GM10266 (cell line): ENCODE results near the gene CFHR2.

Source experiments
- DNase-seq: peaks from one replicate; pipeline ENCODE4 v3.0.0; 2012; ENCODE audit errors: extremely low spot score
- CTCF ChIP-seq: IDR thresholded peaks from 2 replicates; pipeline ENCODE4 v1.5.1; 2012; ENCODE audit warnings: mild to moderate bottlenecking, low read depth; ENCODE audit not compliant: control insufficient read depth, insufficient read depth; ENCODE audit errors: missing control alignments

The CFHR2 gene

GRCh38 chr1:196951711-196952394 is 8.3 kb downstream of the CFHR2 start:
- peak; percentile 18 for DNase-seq
- TF ChIP-seq CTCF: no peak

GRCh38 chr1:196954778-196955177 is 11.2 kb downstream of the CFHR2 start:
- no peak for DNase-seq
- no peak for TF ChIP-seq CTCF

- TF ChIP-seq CTCF: no peak
- DNase-seq: no peak
Measured at GRCh38 chr1:196955926-196956325, 12.4 kb downstream of the CFHR2 start.

- DNase-seq: no peak
- TF ChIP-seq CTCF: no peak
Measured at GRCh38 chr1:196960854-196961253, 17.3 kb downstream of the CFHR2 start.

GRCh38 chr1:196970182-196970581 is 26.6 kb downstream of the CFHR2 start:
- no peak for TF ChIP-seq CTCF
- no peak for DNase-seq

DNA sequence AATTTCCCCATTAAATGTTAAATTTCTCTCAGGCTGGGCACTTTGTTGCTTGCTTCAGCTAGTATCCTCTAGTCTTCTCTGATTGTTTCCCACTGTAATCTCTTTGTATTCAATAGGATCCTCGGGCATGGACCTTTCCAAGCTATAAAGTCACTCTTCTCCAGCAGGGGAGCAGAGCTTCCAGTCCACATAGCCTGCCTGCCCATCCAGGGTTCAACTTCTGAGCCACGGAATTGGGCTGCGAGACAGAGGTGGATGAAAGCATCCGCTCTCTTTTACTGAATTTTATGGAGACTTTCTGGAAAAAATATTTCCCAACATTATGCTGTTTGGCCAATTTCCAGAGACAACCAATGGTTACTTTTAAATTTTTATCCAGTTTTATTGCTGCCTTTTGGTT is 32.7 kb downstream of the CFHR2 start:
- no peak for TF ChIP-seq CTCF
- DNase-seq: no peak

GRCh38 chr1:196977278-196977677 is 33.7 kb downstream of the CFHR2 start, which contains the start of gene CFHR5:
CFHR5 (plus strand) TSS chr1:196977556; CDS start chr1:196977665, 109 bp downstream.
- no peak for DNase-seq
- no peak for TF ChIP-seq CTCF
